ENCODE data around the gene PRR13. TPM values are rescaled to one million over a fixed set of nuclear protein-coding genes. Genes with fewer than 3 reads are reported as not detected.

PRR13 gene
- total and polyA plus RNA-seq, 9 of the 15 experiments (the other 6 are each of a cell fraction or from before 2014, with no cell fraction given) = 117 to 835 (median 285) TPM

- TF ChIP-seq ATF3 (IDR thresholded peaks at IDR 0.05) (peak; percentile 72), ATF3 (CRISPR knock-in tag; conservative IDR thresholded peaks at IDR 0.05) (no peak), MYNN (IDR thresholded peaks at IDR 0.05) (no peak), MYNN (CRISPR knock-in tag; IDR thresholded peaks at IDR 0.05) (no peak), ERF (CRISPR knock-in tag; IDR thresholded peaks at IDR 0.05) (no peak), ZNF316 (IDR thresholded peaks at IDR 0.05) (no peak), ZC3H11A (IDR thresholded peaks at IDR 0.05; ENCODE audit: low read depth, low read length) (no peak), EP300 (IDR thresholded peaks at IDR 0.05; ENCODE audit: low read length) (no peak), SETDB1 (IDR thresholded peaks at IDR 0.05; ENCODE audit: low read length) (no peak), TOE1 (IDR thresholded peaks at IDR 0.05; ENCODE audit: borderline replicate concordance) (peak; percentile 95), TOE1 (CRISPR knock-in tag; IDR thresholded peaks at IDR 0.05; ENCODE audit: borderline replicate concordance, low read depth) (no peak), TAF15 (IDR thresholded peaks at IDR 0.05; ENCODE audit: low read depth, low read length) (no peak), CREM (IDR thresholded peaks at IDR 0.05; ENCODE audit: low read depth) (peak; percentile 78), TRIM24 (IDR thresholded peaks at IDR 0.05) (no peak), ZNF407 (IDR thresholded peaks at IDR 0.05; ENCODE audit: low read depth) (no peak), ZNF511 (CRISPR knock-in tag; IDR thresholded peaks at IDR 0.05) (no peak), MXI1 (IDR thresholded peaks at IDR 0.05; ENCODE audit: low read depth, low read length) (peak; percentile 91), MCM7 (IDR thresholded peaks at IDR 0.05) (no peak), ARID2 (IDR thresholded peaks at IDR 0.05) (0 out of 2 replicates have a peak, but pooled peaks have one; percentile 32), GATAD2A (IDR thresholded peaks at IDR 0.05) (peak; percentile 70; the same call in 1 of the 2 replicates), KLF16 (IDR thresholded peaks at IDR 0.05) (no peak), TAF1 (IDR thresholded peaks at IDR 0.05; ENCODE audit: control insufficient read depth, extremely low read depth, insufficient read depth, low read length, severe bottlenecking) (peak; percentile 33), LARP7 (IDR thresholded peaks at IDR 0.05) (peak; percentile 13; the same call in 1 of the 2 replicates)
Observed at GRCh38 chr12:53492830-53493609, 51.5 kb downstream of the PRR13 start (continued).

Measured in K562 (cell line).